Osteocyte (in vitro differentiated cells): ENCODE measurements around the gene ZNF334. TPM values are rescaled to one million over a fixed set of nuclear protein-coding genes. Genes with fewer than 3 reads are reported as not detected.

Experiments used
- DNase-seq: peaks from one replicate; pipeline ENCODE4 v3.0.0; 2021; ENCODE audit warnings: mixed read lengths; ENCODE audit not compliant: unreplicated experiment; ENCODE audit errors: extremely low spot score
- H3K27ac Mint-ChIP-seq: one replicate; pipeline ENCODE4 v1.8.0; 2021; ENCODE audit warnings: mild to moderate bottlenecking, mixed read lengths; ENCODE audit not compliant: unreplicated experiment
- H3K27me3 Mint-ChIP-seq: one replicate; pipeline ENCODE4 v1.8.0; 2021; ENCODE audit warnings: mixed read lengths; ENCODE audit not compliant: unreplicated experiment
- H3K36me3 Mint-ChIP-seq: one replicate; pipeline ENCODE4 v1.8.0; 2021; ENCODE audit warnings: mixed read lengths; ENCODE audit not compliant: unreplicated experiment
- H3K4me1 Mint-ChIP-seq: one replicate; pipeline ENCODE4 v1.8.0; 2021; ENCODE audit warnings: mixed read lengths; ENCODE audit not compliant: unreplicated experiment
- H3K4me3 Mint-ChIP-seq: one replicate; pipeline ENCODE4 v1.8.0; 2021; ENCODE audit warnings: mild to moderate bottlenecking, moderate library complexity, mixed read lengths; ENCODE audit not compliant: unreplicated experiment
- H3K9me3 Mint-ChIP-seq: one replicate; pipeline ENCODE4 v1.8.0; 2021; ENCODE audit warnings: mixed read lengths; ENCODE audit not compliant: unreplicated experiment
- CTCF ChIP-seq: fragments of 200-600 bp; sonication (generic); IDR thresholded peaks from 2 replicates; pipeline ENCODE4 v1.5.0; 2021; ENCODE audit warnings: antibody characterized with exemption, mild to moderate bottlenecking, moderate library complexity
- long read RNA-seq: library from polyadenylated mRNA; unstranded; transcript quantifications from one replicate; pipeline ENCODE4 v2.0.0, GENCODE V29; 2021
- total RNA-seq: library from RNA; stranded (reverse); gene quantifications from 2 replicates; pipeline ENCODE4 v1.2.1, GENCODE V29; 2021

The ZNF334 gene
- total RNA-seq = 3.7 and 4.7 TPM in 2 replicates
- long read RNA-seq, partial matches to known transcripts = 0 of 13 reads
- long read RNA-seq, other reads (novel, unspliced or antisense) = 11 of 13 reads

- no peak for TF ChIP-seq CTCF
- H3K27ac Mint-ChIP-seq = peak within 1 kb of the TSS; percentile 59
- H3K4me3 Mint-ChIP-seq = peak within 1 kb of the TSS; percentile 87
- H3K9me3 Mint-ChIP-seq = peaks cover 4% of the 10 kb centered on the region
- DNase-seq = peak; percentile 87
- H3K36me3 Mint-ChIP-seq = peaks cover 7% of the 10 kb centered on the region
- peaks cover 4% of the 10 kb centered on the region for H3K4me1 Mint-ChIP-seq
- H3K27me3 Mint-ChIP-seq = peaks cover 20% of the 10 kb centered on the region
These were observed at the start of gene ZNF334 for GRCh38 chr20:46512943-46513844. TSS of gene ZNF334 (minus strand) at chr20:46513559. CDS start at chr20:46512102, 1,457 bp downstream.

GRCh38 chr20:46562373-46563169 lies 49.2 kb upstream of the ZNF334 start:
- H3K9me3 Mint-ChIP-seq = no peaks in the 10 kb centered on the region
- peaks cover 12% of the 10 kb centered on the region for H3K4me1 Mint-ChIP-seq
- H3K27me3 Mint-ChIP-seq = peaks cover 6% of the 10 kb centered on the region
- TF ChIP-seq CTCF = peak; percentile 77
- H3K36me3 Mint-ChIP-seq = no peaks in the 10 kb centered on the region
- H3K27ac Mint-ChIP-seq = no peak overlapping the region
- no peak for DNase-seq
- H3K4me3 Mint-ChIP-seq = no peak overlapping the region

GRCh38 chr20:46562009-46562372 lies 48.6 kb upstream of the ZNF334 start:
- no peaks in the 10 kb centered on the region for H3K36me3 Mint-ChIP-seq
- peaks cover 4% of the 10 kb centered on the region for H3K27me3 Mint-ChIP-seq
- H3K4me1 Mint-ChIP-seq = peaks cover 12% of the 10 kb centered on the region
- no peak for DNase-seq
- no peak for TF ChIP-seq CTCF
- no peak overlapping the region for H3K27ac Mint-ChIP-seq
- H3K9me3 Mint-ChIP-seq = no peaks in the 10 kb centered on the region
- no peak overlapping the region for H3K4me3 Mint-ChIP-seq

- no peak for DNase-seq
- Mint-ChIP-seq H3K4me1 (peaks cover 12% of the 10 kb centered on the region), H3K36me3 (no peaks in the 10 kb centered on the region), H3K27me3 (no peaks in the 10 kb centered on the region), H3K9me3 (no peaks in the 10 kb centered on the region), H3K4me3 (no peak overlapping the region), H3K27ac (no peak overlapping the region)
- TF ChIP-seq CTCF = no peak
These were observed 46.5 kb upstream of the ZNF334 start for GRCh38 chr20:46559685-46560440.
